CD8-positive, alpha-beta memory T cell (primary cell): ENCODE data around the gene RCAN3. TPM values are rescaled to one million over a fixed set of nuclear protein-coding genes. Genes with fewer than 3 reads are reported as not detected.

Experiments used
- CTCF ChIA-PET: fragments of 350-600 bp; sonication (Branson Sonifier 250); formaldehyde crosslinking; loops from one replicate; lab custom pipeline; 2021; ENCODE audit warnings: antibody characterized with exemption; lab: Charles Lee
- POLR2A ChIA-PET: fragments of 350-600 bp; sonication (Branson Sonifier 250); formaldehyde crosslinking; loops from one replicate; lab custom pipeline; 2021; ENCODE audit warnings: antibody characterized with exemption; lab: Charles Lee
- DNase-seq, 5 donors: peaks; one replicate each; pipeline versions ENCODE4 v3.0.0 to v3.0.0-alpha.2; 2020 to 2022; ENCODE audit warnings: mixed read lengths in 1 of 5
- H3K27ac ChIP-seq: one replicate; pipeline ENCODE4 v1.7.0; 2013; ENCODE audit warnings: low read depth, mild to moderate bottlenecking, low read length, moderate library complexity
- H3K27me3 ChIP-seq: 2 replicates; pipeline ENCODE4 v1.7.0; 2013; ENCODE audit warnings: low read length, mild to moderate bottlenecking; ENCODE audit not compliant: insufficient read depth, poor library complexity, severe bottlenecking
- H3K36me3 ChIP-seq: 2 replicates; pipeline ENCODE4 v1.7.0; 2013; ENCODE audit warnings: mild to moderate bottlenecking, low read length, moderate library complexity; ENCODE audit not compliant: insufficient read depth
- H3K4me1 ChIP-seq: 2 replicates; pipeline ENCODE4 v1.7.0; 2013; ENCODE audit warnings: mild to moderate bottlenecking, low read length, moderate library complexity; ENCODE audit not compliant: insufficient read depth
- H3K4me3 ChIP-seq: 2 replicates; pipeline ENCODE4 v1.7.0; 2013; ENCODE audit warnings: mild to moderate bottlenecking, low read length
- H3K9me3 ChIP-seq: 2 replicates; pipeline ENCODE4 v1.7.0; 2013; ENCODE audit warnings: mild to moderate bottlenecking, low read length
- H3K27ac Mint-ChIP-seq, 8 donors: one replicate each; pipeline ENCODE4 v1.8.0; 2020 to 2021; ENCODE audit warnings: mixed read lengths in 8 of 8, mild to moderate bottlenecking in 6 of 8, inconsistent platforms in 3 of 8, moderate library complexity in 3 of 8
- H3K27me3 Mint-ChIP-seq, 2 donors: one replicate each; pipeline ENCODE4 v1.8.0; 2020 to 2021; ENCODE audit warnings: mixed read lengths in 2 of 2, mild to moderate bottlenecking in 1 of 2, moderate library complexity in 1 of 2
- H3K36me3 Mint-ChIP-seq, 3 donors: one replicate each; pipeline ENCODE4 v1.8.0; 2020 to 2021; ENCODE audit warnings: mixed read lengths in 3 of 3, inconsistent platforms in 1 of 3, mild to moderate bottlenecking in 1 of 3
- H3K4me1 Mint-ChIP-seq, 3 donors: one replicate each; pipeline ENCODE4 v1.8.0; 2020 to 2021; ENCODE audit warnings: mixed read lengths in 3 of 3, inconsistent platforms in 1 of 3, mild to moderate bottlenecking in 1 of 3
- H3K4me3 Mint-ChIP-seq, 7 donors: one replicate each; pipeline ENCODE4 v1.8.0; 2020 to 2021; ENCODE audit warnings: mixed read lengths in 7 of 7, mild to moderate bottlenecking in 6 of 7, moderate library complexity in 4 of 7, inconsistent platforms in 2 of 7
- H3K9me3 Mint-ChIP-seq, 5 donors: one replicate each; pipeline ENCODE4 v1.8.0; 2020 to 2022; ENCODE audit warnings: mixed read lengths in 5 of 5, mild to moderate bottlenecking in 3 of 5, moderate library complexity in 2 of 5, inconsistent platforms in 1 of 5
- polyA plus RNA-seq: library from polyadenylated mRNA; unstranded; fragments of 300-500 nt; fragmentation: Illumina TruSeq; gene quantifications from one replicate; pipeline ENCODE4 v1.2.3, GENCODE V29; 2021
- total RNA-seq, 2 experiments: library from RNA; stranded (reverse); gene quantifications; one replicate each; pipeline ENCODE4 v1.2.3, GENCODE V29; 2021

RCAN3 gene
- total and polyA plus RNA-seq, 3 experiments from 2014 or later = 62.6 to 66.7 (median 64.0) TPM

GRCh38 chr1:24493785-24494184 is 8.9 kb upstream of the RCAN3 start:
- Mint-ChIP-seq H3K27me3 (peaks cover 0 to 11% of the 10 kb centered on the region in 2 donors), H3K36me3 (no peaks in the 10 kb centered on the region), H3K4me1 (peaks cover 7 to 17% (median 14%) of the 10 kb centered on the region in 3 donors), H3K9me3 (no peaks in the 10 kb centered on the region), H3K4me3 (no peak overlapping the region), H3K27ac (no peak overlapping the region)
- Histone ChIP-seq H3K27me3 (no peaks in the 10 kb centered on the region), H3K9me3 (no peaks in the 10 kb centered on the region), H3K4me3 (no peak overlapping the region), H3K36me3 (no peaks in the 10 kb centered on the region), H3K27ac (no peak overlapping the region), H3K4me1 (peaks cover 18% of the 10 kb centered on the region)
- ChIA-PET POLR2A (interaction anchor here (0.7 kb wide), 1 partner anchor 23 kb away, joined by 3 read pairs; no protein-coding TSS in a partner anchor), CTCF (interaction anchor here (1.6 kb wide), 1 partner anchor 93 kb away, joined by 4 read pairs; no protein-coding TSS in a partner anchor)
- no peak for DNase-seq

- H3K27ac ChIP-seq = no peak overlapping the region
- H3K9me3 Mint-ChIP-seq = peaks cover 0 to 2% (median 0%) of the 10 kb centered on the region in 5 donors
- H3K36me3 ChIP-seq = no peaks in the 10 kb centered on the region
- peak overlapping the region in 5 of 7 donors; percentile 1 to 57 (median 29) for H3K4me3 Mint-ChIP-seq
- no peaks in the 10 kb centered on the region for H3K27me3 ChIP-seq
- H3K9me3 ChIP-seq = no peaks in the 10 kb centered on the region
- H3K4me1 Mint-ChIP-seq = peaks cover 40 to 43% (median 42%) of the 10 kb centered on the region in 3 donors
- peak overlapping the region in 7 of 8 donors; percentile 7 to 88 (median 75) for H3K27ac Mint-ChIP-seq
- H3K4me3 ChIP-seq = no peak overlapping the region
- peaks cover 0 to 7% (median 0%) of the 10 kb centered on the region in 3 donors for H3K36me3 Mint-ChIP-seq
- CTCF ChIA-PET = interaction anchor here (1.8 kb wide), 1 partner anchor 83 kb away, joined by 4 read pairs; the partner anchor contains the start of gene NIPAL3
- peaks cover 0 to 19% of the 10 kb centered on the region in 2 donors for H3K27me3 Mint-ChIP-seq
- H3K4me1 ChIP-seq = peaks cover 33% of the 10 kb centered on the region
- POLR2A ChIA-PET = no interaction called here
- DNase-seq = peak in 1 of 5 donors; percentile 47
Observed at GRCh38 chr1:24498589-24498988, 4.0 kb upstream of the RCAN3 start.

GRCh38 chr1:24500448-24501048 is 2.1 kb upstream of the RCAN3 start:
- ChIA-PET CTCF (interaction anchor here (0.9 to 4.6 kb wide), 8 partner anchors 10 to 86 kb away, joined by 3 to 26 read pairs (median 6); partner anchors contain the start of genes NIPAL3 and STPG1), POLR2A (interaction anchor here (2.7 to 2.8 kb wide), 2 partner anchors 14 to 18 kb away, joined by 38 to 46 read pairs; no protein-coding TSS in a partner anchor)
- Histone ChIP-seq H3K27ac (no peak overlapping the region), H3K9me3 (no peaks in the 10 kb centered on the region), H3K27me3 (no peaks in the 10 kb centered on the region), H3K36me3 (no peaks in the 10 kb centered on the region), H3K4me3 (no peak overlapping the region), H3K4me1 (peaks cover 33% of the 10 kb centered on the region)
- Mint-ChIP-seq H3K4me3 (peak overlapping the region in 5 of 7 donors; percentile 29 to 95 (median 44)), H3K27ac (peak overlapping the region; percentile 66 to 97 (median 90)), H3K36me3 (peaks cover 0 to 21% (median 0%) of the 10 kb centered on the region in 3 donors), H3K4me1 (peaks cover 55 to 62% (median 60%) of the 10 kb centered on the region in 3 donors), H3K27me3 (peaks cover 0 to 16% of the 10 kb centered on the region in 2 donors), H3K9me3 (peaks cover 0 to 2% (median 0%) of the 10 kb centered on the region in 5 donors)
- no peak for DNase-seq

GRCh38 chr1:24501371-24502064 is 1.1 kb upstream of the RCAN3 start:
- H3K4me3 ChIP-seq = peak overlapping the region; percentile 80
- peaks cover 41% of the 10 kb centered on the region for H3K4me1 ChIP-seq

GRCh38 chr1:24502065-24502708 is 449 bp upstream of the RCAN3 start:
- H3K4me1 Mint-ChIP-seq = peaks cover 70 to 78% (median 76%) of the 10 kb centered on the region in 3 donors

More at GRCh38 chr1:24501371-24502064, 1.1 kb upstream of the RCAN3 start:
- Mint-ChIP-seq H3K4me3 (peak overlapping the region; percentile 83 to 98 (median 88)), H3K27me3 (peaks cover 0 to 12% of the 10 kb centered on the region in 2 donors), H3K4me1 (peaks cover 63 to 71% (median 70%) of the 10 kb centered on the region in 3 donors), H3K36me3 (peaks cover 0 to 21% (median 0%) of the 10 kb centered on the region in 3 donors), H3K27ac (peak overlapping the region; percentile 85 to 97 (median 92)), H3K9me3 (peaks cover 0 to 2% (median 0%) of the 10 kb centered on the region in 5 donors)
- ChIA-PET CTCF (interaction anchor here (0.7 to 4.6 kb wide), 12 partner anchors 9 to 664 kb away, joined by 3 to 26 read pairs (median 4); partner anchors contain the start of genes NIPAL3 and STPG1), POLR2A (interaction anchor here (0.6 to 4.0 kb wide), 12 partner anchors 9 to 1831 kb away, joined by 3 to 46 read pairs (median 7); partner anchors contain the start of gene NIPAL3)
- peaks cover 5% of the 10 kb centered on the region for H3K36me3 ChIP-seq
- no peaks in the 10 kb centered on the region for H3K9me3 ChIP-seq
- peak in 3 of 5 donors; percentile 11 to 58 (median 32) for DNase-seq
- H3K27me3 ChIP-seq = no peaks in the 10 kb centered on the region
- peak overlapping the region; percentile 82 for H3K27ac ChIP-seq

GRCh38 chr1:24503059-24503751 is 569 bp downstream of the RCAN3 start:
- Histone ChIP-seq H3K4me1 (peaks cover 54% of the 10 kb centered on the region), H3K4me3 (peak overlapping the region; percentile 93), H3K27ac (peak overlapping the region; percentile 66), H3K27me3 (no peaks in the 10 kb centered on the region), H3K36me3 (peaks cover 5% of the 10 kb centered on the region), H3K9me3 (no peaks in the 10 kb centered on the region)
- Mint-ChIP-seq H3K27ac (peak overlapping the region; percentile 95 to 100 (median 98)), H3K4me1 (peaks cover 78 to 85% (median 84%) of the 10 kb centered on the region in 3 donors), H3K27me3 (peaks cover 0 to 10% of the 10 kb centered on the region in 2 donors), H3K9me3 (peaks cover 0 to 2% (median 0%) of the 10 kb centered on the region in 5 donors), H3K36me3 (peaks cover 0 to 26% (median 0%) of the 10 kb centered on the region in 3 donors), H3K4me3 (peak overlapping the region; percentile 93 to 99 (median 98))
- ChIA-PET POLR2A (interaction anchor here (0.7 to 4.0 kb wide), 9 partner anchors 15 to 139 kb away, joined by 3 to 46 read pairs (median 8); partner anchors contain the start of gene NIPAL3), CTCF (interaction anchor here (0.9 to 4.6 kb wide), 8 partner anchors 17 to 304 kb away, joined by 3 to 26 read pairs (median 4); partner anchors contain the start of genes NIPAL3 and STPG1)
- DNase-seq = peak in 1 of 5 donors; percentile 29

More at GRCh38 chr1:24502065-24502708, 449 bp upstream of the RCAN3 start:
- no peaks in the 10 kb centered on the region for H3K27me3 ChIP-seq
- H3K27ac Mint-ChIP-seq = peak overlapping the region; percentile 85 to 97 (median 92)
- peak overlapping the region; percentile 82 for H3K27ac ChIP-seq
- peaks cover 47% of the 10 kb centered on the region for H3K4me1 ChIP-seq
- H3K9me3 ChIP-seq = no peaks in the 10 kb centered on the region
- H3K36me3 ChIP-seq = peaks cover 5% of the 10 kb centered on the region
- ChIA-PET POLR2A (interaction anchor here (0.5 to 4.0 kb wide), 14 partner anchors 10 to 1879 kb away, joined by 3 to 46 read pairs (median 7); partner anchors contain the start of gene NIPAL3), CTCF (interaction anchor here (0.7 to 4.6 kb wide), 12 partner anchors 8 to 664 kb away, joined by 3 to 26 read pairs (median 4); partner anchors contain the start of genes NIPAL3 and STPG1)
- H3K27me3 Mint-ChIP-seq = peaks cover 0 to 12% of the 10 kb centered on the region in 2 donors
- peaks cover 0 to 2% (median 0%) of the 10 kb centered on the region in 5 donors for H3K9me3 Mint-ChIP-seq
- H3K4me3 Mint-ChIP-seq = peak overlapping the region; percentile 83 to 98 (median 88)
- H3K36me3 Mint-ChIP-seq = peaks cover 0 to 21% (median 0%) of the 10 kb centered on the region in 3 donors
- DNase-seq = peak; percentile 77 to 93 (median 83)
- H3K4me3 ChIP-seq = peak overlapping the region; percentile 80
